Naive thymus-derived CD4-positive, alpha-beta T cell (primary cell): ENCODE measurements around the gene MICAL2. TPM values are rescaled to one million over a fixed set of nuclear protein-coding genes. Genes with fewer than 3 reads are reported as not detected.

Experiments
- ATAC-seq: fragments of 150-1000 bp; cut with Tn5 transposase; 2 replicates; pipeline ENCODE4 v1.10.0; 2021; ENCODE audit warnings: mild to moderate bottlenecking, moderate library complexity
- CTCF ChIA-PET: fragments of 350-600 bp; sonication (Branson Sonifier 250); formaldehyde crosslinking; loops from one replicate; lab custom pipeline; 2021; ENCODE audit warnings: antibody characterized with exemption; lab: Charles Lee
- POLR2A ChIA-PET: fragments of 350-600 bp; sonication (Branson Sonifier 250); formaldehyde crosslinking; loops from one replicate; lab custom pipeline; 2021; ENCODE audit warnings: antibody characterized with exemption, inconsistent platforms; lab: Charles Lee
- DNase-seq, 9 donors: peaks; one replicate each; pipeline versions ENCODE4 v3.0.0 to v3.0.0-alpha.2; 2020 to 2022; ENCODE audit warnings: mixed read lengths in 1 of 9
- H3K27ac ChIP-seq: one replicate; pipeline ENCODE4 v1.7.0; 2013; ENCODE audit warnings: mild to moderate bottlenecking, low read depth, low read length, moderate library complexity
- H3K27me3 ChIP-seq, 2 donors: one replicate each; pipeline ENCODE4 v1.7.0; 2013; ENCODE audit warnings: low read length in 2 of 2, mild to moderate bottlenecking in 2 of 2, moderate library complexity in 2 of 2; ENCODE audit not compliant: control insufficient read depth in 2 of 2, insufficient read depth in 2 of 2
- H3K36me3 ChIP-seq, 3 experiments: 1 replicate in 2 of 3; 2 replicates in 1 of 3; pipeline ENCODE4 v1.7.0; 2013; ENCODE audit warnings: low read length in 3 of 3, mild to moderate bottlenecking in 3 of 3, moderate library complexity in 1 of 3; ENCODE audit not compliant: insufficient read depth in 3 of 3, control insufficient read depth in 2 of 3
- H3K4me1 ChIP-seq, 2 donors: one replicate each; pipeline ENCODE4 v1.7.0; 2013; ENCODE audit warnings: low read length in 2 of 2, mild to moderate bottlenecking in 2 of 2, moderate library complexity in 1 of 2; ENCODE audit not compliant: control insufficient read depth in 2 of 2, insufficient read depth in 2 of 2
- H3K4me3 ChIP-seq: 2 replicates; pipeline ENCODE4 v1.7.0; 2013; ENCODE audit warnings: mild to moderate bottlenecking, low read length
- H3K9me3 ChIP-seq, 3 experiments: 1 replicate in 2 of 3; 2 replicates in 1 of 3; pipeline ENCODE4 v1.7.0; 2013; ENCODE audit warnings: low read length in 3 of 3; ENCODE audit not compliant: control insufficient read depth in 2 of 3
- H3K27ac Mint-ChIP-seq, 9 donors: one replicate each; pipeline ENCODE4 v1.8.0; 2020 to 2022; ENCODE audit warnings: mixed read lengths in 9 of 9, mild to moderate bottlenecking in 8 of 9, moderate library complexity in 5 of 9, inconsistent platforms in 2 of 9
- H3K27me3 Mint-ChIP-seq, 5 donors: one replicate each; pipeline ENCODE4 v1.8.0; 2021 to 2022; ENCODE audit warnings: mixed read lengths in 5 of 5, mild to moderate bottlenecking in 1 of 5
- H3K36me3 Mint-ChIP-seq, 5 donors: one replicate each; pipeline ENCODE4 v1.8.0; 2020 to 2022; ENCODE audit warnings: mixed read lengths in 5 of 5, mild to moderate bottlenecking in 3 of 5, inconsistent platforms in 1 of 5
- H3K4me1 Mint-ChIP-seq, 7 donors: one replicate each; pipeline ENCODE4 v1.8.0; 2020 to 2022; ENCODE audit warnings: mixed read lengths in 7 of 7, mild to moderate bottlenecking in 3 of 7, inconsistent platforms in 1 of 7
- H3K4me3 Mint-ChIP-seq, 10 donors: one replicate each; pipeline ENCODE4 v1.8.0; 2020 to 2022; ENCODE audit warnings: mild to moderate bottlenecking in 10 of 10, mixed read lengths in 10 of 10, moderate library complexity in 6 of 10, inconsistent platforms in 2 of 10
- H3K9me3 Mint-ChIP-seq, 11 donors: one replicate each; pipeline ENCODE4 v1.8.0; 2020 to 2022; ENCODE audit warnings: mixed read lengths in 11 of 11, mild to moderate bottlenecking in 4 of 11, inconsistent platforms in 1 of 11, moderate library complexity in 1 of 11
- intact Hi-C, 2 donors: fragments of 100-400 bp; cut with micrococcal nuclease; formaldehyde crosslinking; loops; one replicate each; pipeline ENCODE4 v1.15.1; 2023
- polyA plus RNA-seq, 2 donors: library from polyadenylated mRNA; unstranded; fragments of 300-500 nt; fragmentation: Illumina TruSeq; gene quantifications; one replicate each; pipeline ENCODE4 v1.2.3, GENCODE V29; 2021
- total RNA-seq, 6 experiments: library from RNA in 5 of 6; stranded (reverse) in 5 of 6; gene quantifications; 1 replicate in 5 of 6; 2 replicates in 1 of 6; pipeline ENCODE4 v1.2.3 and lab custom pipeline; 2021 to 2026

MICAL2 gene
- total and polyA plus RNA-seq, 7 experiments from 2014 or later = 1.1 to 112 (median 7.6) TPM

DNA sequence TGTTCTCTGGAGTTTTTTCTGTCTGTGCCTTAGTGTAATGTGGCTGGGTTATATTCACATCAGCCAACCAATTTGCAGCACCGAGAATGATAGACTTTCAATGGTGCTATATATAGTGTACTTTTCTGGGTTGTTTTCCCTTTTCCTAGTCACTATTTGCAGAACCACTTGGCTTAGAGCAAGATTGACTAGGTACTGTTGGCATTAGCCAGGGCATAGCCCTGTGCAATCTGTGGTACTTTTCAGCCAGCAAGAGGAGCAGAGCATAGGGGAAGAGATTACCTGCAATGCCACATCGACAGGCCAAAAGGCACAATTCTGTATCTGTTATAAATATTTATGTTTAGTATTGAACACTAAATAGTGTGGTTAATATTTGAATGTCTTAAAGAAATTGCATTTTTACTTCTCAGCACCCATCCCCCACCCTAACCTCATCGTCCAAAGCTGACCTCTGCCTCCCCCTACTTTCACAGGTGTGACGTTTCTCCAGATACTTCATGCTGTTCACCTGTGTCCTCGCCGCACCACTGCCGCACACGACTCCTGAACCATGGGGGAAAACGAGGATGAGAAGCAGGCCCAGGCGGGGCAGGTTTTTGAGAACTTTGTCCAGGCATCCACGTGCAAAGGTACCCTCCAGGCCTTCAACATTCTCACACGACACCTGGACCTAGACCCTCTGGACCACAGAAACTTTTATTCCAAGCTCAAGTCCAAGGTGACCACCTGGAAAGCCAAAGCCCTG, 51.4 kb downstream of the MICAL2 start:
- no peaks in the 10 kb centered on the region for H3K27me3 Mint-ChIP-seq
- Histone ChIP-seq H3K4me3 (no peak overlapping the region), H3K27ac (no peak overlapping the region), H3K4me1 (peaks cover 8 to 10% of the 10 kb centered on the region in 2 donors), H3K36me3 (no peaks in the 10 kb centered on the region), H3K9me3 (no peaks in the 10 kb centered on the region), H3K27me3 (no peaks in the 10 kb centered on the region)
- no peaks in the 10 kb centered on the region for H3K9me3 Mint-ChIP-seq
- ChIA-PET CTCF (interaction anchor here (0.6 kb wide), 1 partner anchor 25 kb away, joined by 3 read pairs; no protein-coding TSS in a partner anchor), POLR2A (no interaction called here)
- H3K27ac Mint-ChIP-seq = no peak overlapping the region
- H3K4me1 Mint-ChIP-seq = peaks cover 8 to 72% (median 14%) of the 10 kb centered on the region in 7 donors
- DNase-seq = no peak
- intact Hi-C loops = no loop called here
- ATAC-seq = no peak
- no peak overlapping the region for H3K4me3 Mint-ChIP-seq
- H3K36me3 Mint-ChIP-seq = peaks cover 0 to 15% (median 0%) of the 10 kb centered on the region in 5 donors

DNA sequence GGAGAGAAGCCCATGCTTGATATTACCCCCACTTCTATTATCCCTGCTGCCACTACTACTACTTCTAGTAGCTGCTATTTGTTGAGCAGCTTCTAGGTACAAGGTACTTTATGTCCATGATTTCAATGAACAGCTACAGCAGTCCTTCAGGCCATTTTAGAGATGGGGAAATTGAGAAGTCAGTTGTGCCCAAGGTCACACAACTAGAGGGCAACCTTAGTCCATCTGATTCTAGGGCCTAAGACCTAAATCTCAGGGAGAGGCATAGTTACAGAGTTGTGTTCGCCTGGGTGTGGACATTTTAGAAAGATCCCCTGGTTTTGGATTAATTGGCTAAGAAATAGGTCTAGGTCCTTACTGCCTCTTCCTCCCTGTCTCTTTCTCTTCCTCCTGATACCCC, 52.3 kb downstream of the MICAL2 start:
- no peaks in the 10 kb centered on the region for H3K9me3 ChIP-seq
- H3K27ac ChIP-seq = no peak overlapping the region
- no peaks in the 10 kb centered on the region for H3K27me3 Mint-ChIP-seq
- DNase-seq (no peak), ATAC-seq (no peak)
- ChIA-PET CTCF (no interaction called here), POLR2A (no interaction called here)
- peaks cover 0 to 15% (median 0%) of the 10 kb centered on the region in 5 donors for H3K36me3 Mint-ChIP-seq
- H3K4me3 ChIP-seq = no peak overlapping the region
- intact Hi-C loops = no loop called here
- H3K36me3 ChIP-seq = no peaks in the 10 kb centered on the region
- peaks cover 0 to 72% (median 7%) of the 10 kb centered on the region in 7 donors for H3K4me1 Mint-ChIP-seq
- H3K27ac Mint-ChIP-seq = no peak overlapping the region
- H3K4me3 Mint-ChIP-seq = no peak overlapping the region
- no peaks in the 10 kb centered on the region for H3K9me3 Mint-ChIP-seq
- peaks cover under 1 to 3% of the 10 kb centered on the region in 2 donors for H3K4me1 ChIP-seq
- H3K27me3 ChIP-seq = no peaks in the 10 kb centered on the region

DNA sequence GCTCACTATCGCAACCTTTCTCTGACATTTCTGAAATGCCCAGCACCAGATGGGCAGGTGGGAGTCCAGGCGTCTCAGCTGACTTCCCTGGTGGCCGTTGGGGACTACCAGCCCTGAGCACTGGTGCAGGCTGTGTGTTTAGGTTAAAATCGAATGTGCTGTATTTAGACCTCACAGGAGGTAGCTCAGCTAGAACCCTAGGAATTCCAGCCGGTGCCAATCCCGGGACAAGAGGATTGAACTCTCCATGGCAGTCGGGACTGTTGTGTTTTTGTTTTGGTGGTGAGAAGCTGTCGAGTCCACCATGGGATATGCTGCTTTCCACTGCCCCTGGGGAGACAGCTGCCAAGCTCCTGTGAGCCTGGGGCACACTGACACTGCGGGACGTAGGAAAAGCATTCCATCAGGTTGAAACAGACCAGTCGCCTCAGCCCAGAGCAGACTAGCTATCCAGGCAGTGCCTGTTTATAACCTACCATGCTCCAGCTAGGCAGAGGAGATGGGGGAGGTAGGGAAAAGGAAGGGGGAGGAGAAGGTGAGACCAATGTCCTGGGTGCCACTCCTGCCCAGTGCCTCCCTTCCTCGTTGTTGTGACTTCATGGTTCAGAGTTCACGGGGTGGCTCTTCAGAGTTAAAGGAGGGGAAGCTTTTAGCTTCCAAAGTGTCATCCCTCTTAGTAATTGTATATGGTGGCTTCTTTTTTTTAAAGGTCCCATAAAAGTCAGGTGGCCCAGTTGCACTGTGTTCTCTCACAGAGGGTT, 53.0 kb downstream of the MICAL2 start:
- Histone ChIP-seq H3K4me1 (no peaks in the 10 kb centered on the region), H3K27ac (no peak overlapping the region), H3K4me3 (no peak overlapping the region), H3K27me3 (no peaks in the 10 kb centered on the region), H3K9me3 (no peaks in the 10 kb centered on the region), H3K36me3 (no peaks in the 10 kb centered on the region)
- ATAC-seq (no peak), DNase-seq (no peak)
- Mint-ChIP-seq H3K9me3 (no peaks in the 10 kb centered on the region), H3K36me3 (peaks cover 0 to 19% (median 0%) of the 10 kb centered on the region in 5 donors), H3K4me3 (no peak overlapping the region), H3K4me1 (peaks cover 0 to 69% (median 2%) of the 10 kb centered on the region in 7 donors), H3K27ac (peak overlapping the region in 1 of 9 donors; percentile 21), H3K27me3 (no peaks in the 10 kb centered on the region)
- intact Hi-C loops = no loop called here
- CTCF ChIA-PET = no interaction called here
- POLR2A ChIA-PET = interaction anchor here (0.7 kb wide), 1 partner anchor 70 kb away, joined by 3 read pairs; no protein-coding TSS in a partner anchor

- no peaks in the 10 kb centered on the region for H3K9me3 ChIP-seq
- POLR2A ChIA-PET = interaction anchor here (0.7 kb wide), 1 partner anchor 71 kb away, joined by 3 read pairs; no protein-coding TSS in a partner anchor
- DNase-seq (no peak), ATAC-seq (no peak)
- H3K4me3 ChIP-seq = no peak overlapping the region
- Mint-ChIP-seq H3K36me3 (peaks cover 0 to 19% (median 0%) of the 10 kb centered on the region in 5 donors), H3K4me3 (no peak overlapping the region), H3K27ac (peak overlapping the region in 1 of 9 donors; percentile 14), H3K4me1 (peaks cover 0 to 62% (median 0%) of the 10 kb centered on the region in 7 donors), H3K27me3 (no peaks in the 10 kb centered on the region), H3K9me3 (no peaks in the 10 kb centered on the region)
- no peaks in the 10 kb centered on the region for H3K27me3 ChIP-seq
- no peaks in the 10 kb centered on the region for H3K4me1 ChIP-seq
- no peaks in the 10 kb centered on the region for H3K36me3 ChIP-seq
- no peak overlapping the region for H3K27ac ChIP-seq
- CTCF ChIA-PET = interaction anchor here (0.6 kb wide), 1 partner anchor 117 kb away, joined by 3 read pairs; no protein-coding TSS in a partner anchor
- intact Hi-C loops = loop anchor here in 1 of 2 donors (5.0 kb wide), 1 partner anchor 52 kb away; the partner anchor contains the start of gene MICAL2
These were observed 53.9 kb downstream of the MICAL2 start for GRCh38 chr11:12164061-12165014.

GRCh38 chr11:12165237-12165875, 55.0 kb downstream of the MICAL2 start:
- Histone ChIP-seq H3K36me3 (no peaks in the 10 kb centered on the region), H3K9me3 (no peaks in the 10 kb centered on the region), H3K4me1 (no peaks in the 10 kb centered on the region), H3K4me3 (no peak overlapping the region), H3K27ac (no peak overlapping the region), H3K27me3 (no peaks in the 10 kb centered on the region)
- Mint-ChIP-seq H3K36me3 (peaks cover 0 to 23% (median 0%) of the 10 kb centered on the region in 5 donors), H3K27ac (no peak overlapping the region), H3K4me1 (peaks cover 0 to 58% (median 0%) of the 10 kb centered on the region in 7 donors), H3K9me3 (no peaks in the 10 kb centered on the region), H3K27me3 (no peaks in the 10 kb centered on the region), H3K4me3 (no peak overlapping the region)
- DNase-seq (no peak), ATAC-seq (no peak)
- ChIA-PET POLR2A (no interaction called here), CTCF (no interaction called here)
- intact Hi-C loops = loop anchor here in 1 of 2 donors (5.0 kb wide), 1 partner anchor 53 kb away; the partner anchor contains the start of gene MICAL2
